ENCODE results near the gene SDK1.

SDK1 gene

GRCh38 chr7:4136501-4137110, 835.6 kb downstream of the SDK1 start:
- peak; percentile 67 for DNase-seq
- H3K9me3 ChIP-seq (ENCODE audit: severe bottlenecking), result no peaks in the 10 kb centered on the region
- peaks cover 6% of the 10 kb centered on the region; the same call in 1 of the 2 replicates for H3K36me3 ChIP-seq
- H3K27ac ChIP-seq, result peak overlapping the region; percentile 19; the same call in 1 of the 2 replicates
- no peak overlapping the region for H3K4me3 ChIP-seq (ENCODE audit: low read depth, low read length)
- TF ChIP-seq CTCF (IDR thresholded peaks at IDR 0.05; ENCODE audit: low read depth, low read length), result peak; percentile 40
- H3K27me3 ChIP-seq (ENCODE audit: insufficient read depth, low read depth, severe bottlenecking), result no peaks in the 10 kb centered on the region

- DNase-seq, result no peak
- Histone ChIP-seq H3K36me3 (0 out of 2 replicates have a peak, but pooled peaks cover 6% of the 10 kb centered on the region), H3K9me3 (ENCODE audit: severe bottlenecking) (no peaks in the 10 kb centered on the region), H3K27me3 (ENCODE audit: insufficient read depth, low read depth, severe bottlenecking) (no peaks in the 10 kb centered on the region), H3K27ac (no peak overlapping the region), H3K4me3 (ENCODE audit: low read depth, low read length) (no peak overlapping the region)
- TF ChIP-seq CTCF (IDR thresholded peaks at IDR 0.05; ENCODE audit: low read depth, low read length), result no peak
Measured at GRCh38 chr7:4137552-4137951, 836.5 kb downstream of the SDK1 start.

GRCh38 chr7:4138866-4139265, 837.8 kb downstream of the SDK1 start:
- no peak for TF ChIP-seq CTCF (IDR thresholded peaks at IDR 0.05; ENCODE audit: low read depth, low read length)
- no peak overlapping the region for H3K4me3 ChIP-seq (ENCODE audit: low read depth, low read length)
- no peak for DNase-seq
- H3K36me3 ChIP-seq, result 0 out of 2 replicates have a peak, but pooled peaks cover 6% of the 10 kb centered on the region
- H3K27ac ChIP-seq, result no peak overlapping the region
- H3K27me3 ChIP-seq (ENCODE audit: insufficient read depth, low read depth, severe bottlenecking), result no peaks in the 10 kb centered on the region
- H3K9me3 ChIP-seq (ENCODE audit: severe bottlenecking), result no peaks in the 10 kb centered on the region

GRCh38 chr7:4139656-4140625, 838.9 kb downstream of the SDK1 start:
- Histone ChIP-seq H3K27me3 (ENCODE audit: insufficient read depth, low read depth, severe bottlenecking) (no peaks in the 10 kb centered on the region), H3K36me3 (0 out of 2 replicates have a peak, but pooled peaks cover 6% of the 10 kb centered on the region), H3K9me3 (ENCODE audit: severe bottlenecking) (no peaks in the 10 kb centered on the region), H3K27ac (no peak overlapping the region), H3K4me3 (ENCODE audit: low read depth, low read length) (no peak overlapping the region)
- no peak for TF ChIP-seq CTCF (IDR thresholded peaks at IDR 0.05; ENCODE audit: low read depth, low read length)
- DNase-seq, result no peak

- Histone ChIP-seq H3K4me3 (ENCODE audit: low read depth, low read length) (no peak overlapping the region), H3K36me3 (no peaks in the 10 kb centered on the region), H3K27ac (no peak overlapping the region), H3K27me3 (ENCODE audit: insufficient read depth, low read depth, severe bottlenecking) (no peaks in the 10 kb centered on the region), H3K9me3 (ENCODE audit: severe bottlenecking) (no peaks in the 10 kb centered on the region)
- no peak for TF ChIP-seq CTCF (IDR thresholded peaks at IDR 0.05; ENCODE audit: low read depth, low read length)
- DNase-seq, result peak; percentile 25
Measured at GRCh38 chr7:4140933-4141332, 839.9 kb downstream of the SDK1 start.
